NCI-H446 (cell line): ENCODE measurements around the gene SMAD7.

Experiments used
- DNase-seq, 2 experiments: peaks; one replicate each; lab custom pipeline; 2025; lab: John Stamatoyannopoulos, UW

SMAD7 gene

GRCh38 chr18:48944634-48945033 lies 6.1 kb downstream of the SMAD7 start:
- no peak for DNase-seq

DNA sequence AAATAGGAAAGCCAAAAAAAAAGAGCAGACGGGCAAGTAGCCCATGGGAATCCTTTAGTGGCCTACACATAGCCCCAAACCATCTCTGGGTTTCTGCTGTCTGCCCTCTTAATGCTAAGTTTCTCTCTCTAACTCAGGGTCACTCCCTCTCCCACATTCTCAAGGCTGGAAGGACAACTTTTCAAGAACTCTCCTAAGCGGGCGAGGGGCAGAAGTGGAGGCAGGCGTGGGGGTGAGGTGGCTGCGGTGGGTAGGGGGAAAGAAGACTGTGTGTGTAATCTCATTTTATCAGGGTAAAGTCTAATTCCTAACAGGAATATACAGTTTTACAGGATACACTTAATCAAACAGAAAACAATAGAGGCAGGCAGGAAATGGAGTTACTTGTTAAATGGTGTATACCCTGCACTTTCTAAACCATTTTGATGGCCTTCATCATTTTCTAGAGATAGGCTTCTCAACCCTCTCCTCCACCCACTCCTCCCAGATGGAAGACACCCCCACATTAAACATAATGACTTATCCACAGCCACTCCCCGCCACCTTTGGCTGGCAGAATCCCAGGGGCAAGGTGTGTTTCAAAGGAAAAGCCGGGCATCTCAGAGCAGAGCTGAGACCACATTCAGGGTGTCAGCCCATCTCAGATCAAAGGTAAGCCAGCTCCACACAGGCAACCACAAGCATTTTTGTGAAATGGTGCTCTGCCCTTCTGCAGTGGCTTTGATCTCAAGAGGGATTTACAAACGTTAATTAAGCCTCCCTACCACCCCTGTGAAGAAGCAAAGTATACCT lies 6.8 kb downstream of the SMAD7 start:
- no peak for DNase-seq

DNA sequence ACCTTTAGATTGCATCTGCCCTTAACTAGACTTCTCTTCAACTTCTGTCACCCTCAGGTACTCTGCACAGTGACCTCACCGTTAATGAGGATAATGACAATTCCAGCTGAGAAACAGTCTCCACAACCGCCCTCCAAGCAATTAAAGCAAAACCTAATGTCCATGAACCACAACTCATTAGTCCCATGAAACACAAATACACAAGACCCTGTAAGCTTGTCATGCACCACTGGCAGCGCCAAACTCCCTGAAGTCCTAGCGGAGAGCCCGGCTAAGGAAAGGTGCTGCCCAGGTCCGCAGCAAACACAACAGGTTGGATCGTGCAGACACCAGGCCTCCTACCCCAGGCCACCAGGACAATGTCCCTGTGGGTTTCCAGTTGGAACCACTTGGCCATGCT lies 7.4 kb downstream of the SMAD7 start:
- no peak for DNase-seq

DNA sequence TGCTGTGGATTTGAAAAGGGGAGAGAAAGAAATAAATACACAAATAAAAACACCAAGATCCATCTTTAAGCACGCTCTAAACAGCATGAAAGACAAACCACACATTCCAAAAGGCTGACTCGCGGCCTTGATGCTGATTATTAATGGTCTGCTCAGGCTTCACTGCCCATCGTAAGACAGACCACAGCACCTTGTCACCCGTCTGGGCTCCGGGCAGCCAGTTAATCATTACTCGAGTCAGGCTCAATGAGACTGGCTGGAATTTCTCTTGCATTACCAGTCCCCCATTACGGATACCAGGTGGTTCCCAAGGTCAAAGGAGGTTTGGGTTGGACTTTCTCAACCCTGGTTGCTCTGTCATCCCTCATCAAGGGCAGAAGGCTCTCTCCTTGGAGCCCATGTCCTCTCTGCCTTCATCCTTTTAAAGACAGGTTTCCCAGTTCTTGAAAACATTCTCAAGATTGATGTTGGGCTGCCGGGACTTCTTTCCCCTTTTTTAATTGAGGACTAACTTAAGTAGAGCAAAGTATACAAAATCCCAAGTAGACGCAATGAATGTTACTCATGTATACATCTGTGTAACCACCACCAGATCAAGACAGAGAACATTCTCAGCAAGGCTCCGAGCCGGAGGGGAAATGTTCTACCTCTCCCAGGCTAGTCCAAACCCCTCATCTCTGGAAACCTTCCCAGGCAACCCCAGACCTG lies 8.1 kb downstream of the SMAD7 start:
- no peak for DNase-seq

DNA sequence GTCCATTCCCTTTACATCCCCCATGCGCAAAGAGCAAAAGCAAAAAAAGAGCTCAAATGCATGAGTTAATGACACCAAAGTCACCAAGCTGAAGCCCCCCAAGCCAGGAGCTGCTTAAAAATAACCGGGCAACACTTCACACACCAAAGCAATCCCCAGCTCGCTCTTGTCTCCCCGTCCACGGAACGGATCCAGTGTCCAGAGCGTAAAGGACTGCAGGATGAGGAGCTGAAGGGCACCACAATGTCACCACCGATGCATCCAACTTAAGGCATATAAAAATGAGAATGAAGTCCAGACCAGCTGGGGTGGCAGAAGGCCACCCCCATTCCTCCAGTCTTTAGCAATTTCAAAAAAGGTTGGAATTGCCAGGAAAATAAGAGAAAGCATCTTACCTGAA lies 8.7 kb downstream of the SMAD7 start:
- DNase-seq = no peak

GRCh38 chr18:48941672-48942071 lies 9.1 kb downstream of the SMAD7 start:
- DNase-seq = no peak

GRCh38 chr18:48940854-48941611 lies 9.7 kb downstream of the SMAD7 start:
- DNase-seq = no peak

- DNase-seq = no peak
Measured at GRCh38 chr18:48939205-48940097, 11.3 kb downstream of the SMAD7 start.

GRCh38 chr18:48938827-48939204 lies 11.9 kb downstream of the SMAD7 start:
- DNase-seq = no peak

- no peak for DNase-seq
Measured at GRCh38 chr18:48937869-48938750, 12.7 kb downstream of the SMAD7 start.

DNA sequence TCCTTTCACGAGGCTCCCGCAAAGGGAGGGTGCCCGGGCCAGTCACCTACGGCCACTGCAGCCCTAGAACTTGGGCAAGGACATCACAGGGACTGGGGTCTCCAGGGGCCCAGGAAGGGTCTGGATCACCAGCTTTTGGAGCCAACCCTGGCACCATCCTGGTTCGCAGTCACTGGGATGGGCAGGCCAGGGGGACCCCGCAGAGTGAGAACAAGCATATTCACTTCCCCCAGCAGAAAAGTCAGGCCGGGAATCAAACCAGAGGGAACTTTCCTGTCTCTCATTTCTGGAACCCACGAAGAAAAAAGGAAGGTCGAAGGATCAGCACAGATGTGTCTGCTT lies 15.4 kb downstream of the SMAD7 start:
- DNase-seq = no peak

GRCh38 chr18:48934723-48935432 lies 15.9 kb downstream of the SMAD7 start:
- no peak for DNase-seq

DNA sequence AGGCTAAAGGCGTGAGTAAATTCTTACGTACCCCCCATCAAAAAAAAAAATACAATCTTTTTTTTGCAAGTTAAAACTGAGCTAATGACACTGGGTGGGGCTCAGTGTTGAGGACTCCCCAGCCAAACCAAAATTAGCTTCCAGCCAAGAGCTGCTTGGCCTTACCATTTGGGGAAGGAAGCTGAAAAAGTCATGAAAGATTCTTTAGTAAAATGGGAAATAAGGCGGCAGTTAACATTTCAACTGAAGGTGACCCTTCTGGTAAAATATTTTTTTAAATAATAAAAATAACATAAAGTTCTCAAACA lies 16.4 kb downstream of the SMAD7 start:
- DNase-seq = no peak

- DNase-seq = no peak
Measured at GRCh38 chr18:48933578-48934414, 17.0 kb downstream of the SMAD7 start.

DNA sequence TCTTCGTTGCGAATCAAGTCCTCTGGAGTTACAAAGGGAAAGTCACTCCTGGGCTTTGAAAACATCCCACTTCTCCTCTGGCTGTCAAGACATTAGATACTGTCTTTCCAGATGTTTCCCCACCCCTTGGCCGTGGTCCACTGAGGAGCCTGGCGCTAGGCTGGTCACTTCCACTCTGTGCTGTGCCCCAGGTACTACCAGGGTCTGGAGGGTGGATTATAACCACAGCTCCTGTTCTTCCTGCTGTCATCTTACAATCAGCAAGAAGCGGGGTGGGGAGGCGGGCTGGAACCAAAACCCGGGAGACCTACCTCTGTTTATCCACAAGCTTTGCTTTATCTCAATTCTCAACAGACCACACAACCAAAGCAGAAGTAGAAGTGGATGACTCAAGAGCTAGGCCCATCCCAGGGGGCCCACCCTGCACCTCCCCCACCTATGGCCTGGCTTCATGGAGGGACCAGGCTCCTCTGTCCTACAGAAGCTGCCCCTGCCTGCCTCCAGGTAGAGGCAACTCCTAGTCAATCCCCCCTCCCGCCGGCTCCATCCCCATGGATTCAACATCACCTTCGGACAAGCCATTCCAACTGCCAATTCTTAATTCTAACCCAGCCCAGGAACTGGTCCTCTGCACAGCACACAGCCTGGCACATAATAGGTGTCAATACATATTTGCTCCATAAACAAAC lies 17.8 kb downstream of the SMAD7 start:
- DNase-seq = no peak

GRCh38 chr18:48932462-48932818 lies 18.3 kb downstream of the SMAD7 start:
- no peak for DNase-seq

- DNase-seq = no peak
Measured at GRCh38 chr18:48931680-48932461, 18.9 kb downstream of the SMAD7 start.

GRCh38 chr18:48930926-48931325 lies 19.8 kb downstream of the SMAD7 start:
- DNase-seq = no peak
